CD14-positive monocyte (primary cell): ENCODE measurements around the gene MPHOSPH10. TPM values are rescaled to one million over a fixed set of nuclear protein-coding genes. Genes with fewer than 3 reads are reported as not detected.
"Not testable (repeated sequence)": the region's sequence is repeated elsewhere in the genome, so short reads cannot be mapped to it uniquely, and the experiment has no call there.

ENCODE experiments used
- DNase-seq, 3 donors: peaks; one replicate each; pipeline ENCODE4 v3.0.0-alpha.2; 2011 to 2022
- H2AFZ ChIP-seq: 2 replicates; pipeline ENCODE4 v1.6.0; 2012; ENCODE audit warnings: mild to moderate bottlenecking, low read depth, low read length, inconsistent platforms; ENCODE audit not compliant: insufficient read depth, poor library complexity, severe bottlenecking
- H3K27ac ChIP-seq, 2 donors: 1 replicate in 1 of 2; 2 replicates in 1 of 2; pipeline ENCODE4 v1.5.1; 2012 to 2013; ENCODE audit warnings: low read length in 2 of 2, control low read depth in 1 of 2, inconsistent platforms in 1 of 2, low read depth in 1 of 2, mild to moderate bottlenecking in 1 of 2
- H3K27me3 ChIP-seq, 2 donors: one replicate each; pipeline versions ENCODE4 v1.6.0 to v1.6.1; 2011 to 2013; ENCODE audit warnings: low read length in 2 of 2; ENCODE audit not compliant: control insufficient read depth in 2 of 2, insufficient read depth in 2 of 2
- H3K36me3 ChIP-seq, 2 donors: replicated peaks in 1 of 2; 1 replicate in 1 of 2; 2 replicates in 1 of 2; pipeline versions ENCODE4 v1.5.1 to v1.6.1; 2012 to 2013; ENCODE audit warnings: low read length in 2 of 2, control low read depth in 1 of 2, inconsistent platforms in 1 of 2, mild to moderate bottlenecking in 1 of 2; ENCODE audit not compliant: insufficient read depth in 2 of 2, control insufficient read depth in 1 of 2
- H3K4me1 ChIP-seq, 2 donors: 1 replicate in 1 of 2; 2 replicates in 1 of 2; pipeline versions ENCODE4 v1.5.1 to v1.6.1; 2012 to 2013; ENCODE audit warnings: low read length in 2 of 2, control low read depth in 1 of 2, inconsistent platforms in 1 of 2, mild to moderate bottlenecking in 1 of 2, moderate library complexity in 1 of 2; ENCODE audit not compliant: insufficient read depth in 2 of 2, control insufficient read depth in 1 of 2
- H3K4me2 ChIP-seq: replicated peaks from 2 replicates; pipeline ENCODE3; 2012; ENCODE audit warnings: low read length, moderate library complexity, mild to moderate bottlenecking; ENCODE audit not compliant: poor library complexity, severe bottlenecking; ENCODE audit errors: extremely low read depth
- H3K4me3 ChIP-seq, 3 experiments: fragments of 200-600 bp in 1 of 3; sonication (generic) in 1 of 3; replicated peaks in 1 of 3; 1 replicate in 2 of 3; 2 replicates in 1 of 3; pipeline ENCODE4 v1.5.1; 2011 to 2013; ENCODE audit warnings: low read length in 3 of 3, mild to moderate bottlenecking in 3 of 3, control low read depth in 2 of 3, low read depth in 2 of 3, inconsistent platforms in 1 of 3, moderate library complexity in 1 of 3
- H3K79me2 ChIP-seq: 2 replicates; pipeline ENCODE4 v1.6.0; 2012; ENCODE audit warnings: mild to moderate bottlenecking, control low read depth, inconsistent platforms, low read length, moderate library complexity; ENCODE audit not compliant: insufficient read depth
- H3K9ac ChIP-seq: 2 replicates; pipeline ENCODE4 v1.6.0; 2017; ENCODE audit warnings: low read length, mild to moderate bottlenecking; ENCODE audit not compliant: insufficient read depth, poor library complexity, severe bottlenecking
- H3K9me3 ChIP-seq, 2 donors: replicated peaks in 1 of 2; 1 replicate in 1 of 2; 2 replicates in 1 of 2; pipeline versions ENCODE4 v1.5.1 to v1.6.1; 2012 to 2013; ENCODE audit warnings: low read length in 2 of 2, control low read depth in 1 of 2; ENCODE audit not compliant: control insufficient read depth in 1 of 2, insufficient read depth in 1 of 2
- H4K20me1 ChIP-seq: 2 replicates; pipeline ENCODE4 v1.6.0; 2012; ENCODE audit warnings: mild to moderate bottlenecking, low read length, control low read depth, moderate library complexity; ENCODE audit not compliant: insufficient read depth
- H3K27ac Mint-ChIP-seq, 7 donors: one replicate each; pipeline ENCODE4 v1.8.0; 2020; ENCODE audit warnings: mild to moderate bottlenecking in 7 of 7, mixed read lengths in 7 of 7, moderate library complexity in 6 of 7, inconsistent platforms in 2 of 7
- H3K27me3 Mint-ChIP-seq, 3 donors: one replicate each; pipeline ENCODE4 v1.8.0; 2021 to 2022; ENCODE audit warnings: low read depth in 3 of 3, mild to moderate bottlenecking in 3 of 3, mixed read lengths in 3 of 3, moderate library complexity in 3 of 3, inconsistent platforms in 1 of 3
- H3K36me3 Mint-ChIP-seq, 2 donors: one replicate each; pipeline ENCODE4 v1.8.0; 2020; ENCODE audit warnings: mixed read lengths in 2 of 2, inconsistent platforms in 1 of 2, mild to moderate bottlenecking in 1 of 2
- H3K4me1 Mint-ChIP-seq: one replicate; pipeline ENCODE4 v1.8.0; 2020; ENCODE audit warnings: mild to moderate bottlenecking, mixed read lengths
- H3K4me3 Mint-ChIP-seq, 2 donors: one replicate each; pipeline ENCODE4 v1.8.0; 2020; ENCODE audit warnings: mild to moderate bottlenecking in 2 of 2, mixed read lengths in 2 of 2, moderate library complexity in 1 of 2
- H3K9me3 Mint-ChIP-seq, 7 donors: one replicate each; pipeline ENCODE4 v1.8.0; 2020 to 2022; ENCODE audit warnings: mixed read lengths in 7 of 7, mild to moderate bottlenecking in 6 of 7, moderate library complexity in 6 of 7, inconsistent platforms in 2 of 7
- WGBS: methylation state at CpG from one replicate; pipeline ENCODE4 v1.1.5; 2013; ENCODE audit warnings: missing lambda C conversion rate; ENCODE audit not compliant: insufficient coverage; 5-methylcytosine and 5-hydroxymethylcytosine counted together
- intact Hi-C, 2 donors: fragments of 100-400 bp; cut with micrococcal nuclease; formaldehyde crosslinking; loops; one replicate each; pipeline versions ENCODE4 v1.15.0 to v1.15.1; 2023
- polyA plus RNA-seq, 3 donors: library from polyadenylated mRNA; depleted of rRNA in 1 of 3; unstranded in 2 of 3; stranded (reverse) in 1 of 3; fragments of 300-500 nt in 2 of 3; fragments of >200 nt in 1 of 3; fragmentation: Illumina TruSeq in 2 of 3; gene quantifications; 1 replicate in 2 of 3; 2 replicates in 1 of 3; pipeline ENCODE4 v1.2.3, GENCODE V29; 2012 to 2021
- TF ChIP-seq, protein P1 (sequence below): fragments of 200-600 bp; IDR thresholded peaks from one replicate; pipeline ENCODE4 v1.8.0; 2022; ENCODE audit warnings: antibody characterized with exemption, mild to moderate bottlenecking

MPHOSPH10 gene
- polyA plus RNA-seq, 3 donors: 4.8 to 9.9 (median 5.6) TPM

DNA sequence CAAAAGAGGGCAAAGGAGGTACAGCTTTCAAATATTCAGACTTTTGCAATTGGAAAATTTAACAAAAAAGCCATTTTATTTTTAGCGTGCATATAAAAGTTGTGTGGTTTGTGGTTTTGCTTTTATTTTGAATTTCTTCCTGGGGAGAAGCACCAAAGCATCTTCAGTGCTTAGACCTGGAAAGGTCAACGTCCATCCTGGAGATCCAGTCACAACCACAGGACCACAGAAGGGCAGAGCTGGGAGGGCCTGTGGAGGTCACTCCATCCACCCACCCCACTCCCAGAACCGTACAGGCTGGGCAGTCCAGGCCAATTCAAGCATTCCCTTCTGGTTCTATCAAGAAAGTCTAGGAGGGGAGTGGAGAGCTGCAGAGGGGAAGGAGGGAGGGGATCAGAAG lies 43.8 kb downstream of the MPHOSPH10 start:
- no peaks in the 10 kb centered on the region for H3K79me2 ChIP-seq
- H3K36me3 Mint-ChIP-seq: no peaks in the 10 kb centered on the region
- H3K9me3 Mint-ChIP-seq: peaks cover 0 to 4% (median 0%) of the 10 kb centered on the region in 7 donors
- no peak overlapping the region for H3K4me3 Mint-ChIP-seq
- TF ChIP-seq, protein P1, sequence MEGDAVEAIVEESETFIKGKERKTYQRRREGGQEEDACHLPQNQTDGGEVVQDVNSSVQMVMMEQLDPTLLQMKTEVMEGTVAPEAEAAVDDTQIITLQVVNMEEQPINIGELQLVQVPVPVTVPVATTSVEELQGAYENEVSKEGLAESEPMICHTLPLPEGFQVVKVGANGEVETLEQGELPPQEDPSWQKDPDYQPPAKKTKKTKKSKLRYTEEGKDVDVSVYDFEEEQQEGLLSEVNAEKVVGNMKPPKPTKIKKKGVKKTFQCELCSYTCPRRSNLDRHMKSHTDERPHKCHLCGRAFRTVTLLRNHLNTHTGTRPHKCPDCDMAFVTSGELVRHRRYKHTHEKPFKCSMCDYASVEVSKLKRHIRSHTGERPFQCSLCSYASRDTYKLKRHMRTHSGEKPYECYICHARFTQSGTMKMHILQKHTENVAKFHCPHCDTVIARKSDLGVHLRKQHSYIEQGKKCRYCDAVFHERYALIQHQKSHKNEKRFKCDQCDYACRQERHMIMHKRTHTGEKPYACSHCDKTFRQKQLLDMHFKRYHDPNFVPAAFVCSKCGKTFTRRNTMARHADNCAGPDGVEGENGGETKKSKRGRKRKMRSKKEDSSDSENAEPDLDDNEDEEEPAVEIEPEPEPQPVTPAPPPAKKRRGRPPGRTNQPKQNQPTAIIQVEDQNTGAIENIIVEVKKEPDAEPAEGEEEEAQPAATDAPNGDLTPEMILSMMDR: no peak
- H3K9ac ChIP-seq: no peak overlapping the region
- peak overlapping the region; percentile 36 for H2AFZ ChIP-seq
- no peaks in the 10 kb centered on the region for H3K36me3 ChIP-seq
- H3K27me3 ChIP-seq: no peaks in the 10 kb centered on the region
- no peaks in the 10 kb centered on the region for H4K20me1 ChIP-seq
- H3K4me1 ChIP-seq: no peaks in the 10 kb centered on the region
- no peak for DNase-seq
- H3K27ac Mint-ChIP-seq: no peak overlapping the region
- no peak overlapping the region for H3K4me3 ChIP-seq
- WGBS: 0% methylated on average over 1 of the region's 3 CpGs
- peaks cover 17% of the 10 kb centered on the region for H3K4me1 Mint-ChIP-seq
- H3K4me2 ChIP-seq: no peak overlapping the region
- no peak overlapping the region for H3K27ac ChIP-seq
- H3K9me3 ChIP-seq: no peaks in the 10 kb centered on the region
- H3K27me3 Mint-ChIP-seq: peaks cover 0 to 2% (median 0%) of the 10 kb centered on the region in 3 donors
- intact Hi-C loops: no loop called here

DNA sequence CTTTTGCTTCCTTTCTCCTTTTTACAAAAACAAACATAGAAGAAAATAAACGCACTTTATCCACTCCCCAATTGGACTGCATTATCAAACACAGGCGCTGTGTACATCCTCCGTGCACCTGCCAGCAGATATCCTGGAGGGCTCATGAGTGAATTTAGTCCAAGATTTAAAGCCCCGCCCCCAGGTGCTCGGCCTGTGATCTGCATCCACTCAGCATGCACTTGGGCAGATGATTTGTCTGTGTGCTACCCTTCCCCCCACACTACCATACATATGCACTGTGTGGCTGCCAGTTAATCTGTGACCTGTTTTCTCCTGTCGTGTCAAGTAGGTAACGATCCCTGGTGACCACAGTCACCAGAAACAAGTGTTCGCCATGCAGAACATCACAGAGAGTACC lies 48.4 kb downstream of the MPHOSPH10 start:
- WGBS: 95% methylated on average over 7 of the region's 8 CpGs
- H2AFZ ChIP-seq, H3K4me3 Mint-ChIP-seq, H3K27me3 Mint-ChIP-seq, H3K27me3 ChIP-seq, H3K79me2 ChIP-seq, H3K36me3 Mint-ChIP-seq, H3K9ac ChIP-seq, H3K27ac Mint-ChIP-seq, H3K9me3 ChIP-seq, H3K27ac ChIP-seq, H3K36me3 ChIP-seq, H3K4me1 ChIP-seq, DNase-seq, H3K9me3 Mint-ChIP-seq, H3K4me2 ChIP-seq, intact Hi-C loops, H3K4me3 ChIP-seq, H4K20me1 ChIP-seq: not testable (repeated sequence)
- peaks cover 15% of the 10 kb centered on the region for H3K4me1 Mint-ChIP-seq
